CD1c-positive myeloid dendritic cell (primary cell): Measurements from ENCODE around the gene ATP2B2.

Experiments used
- DNase-seq: peaks from one replicate; pipeline ENCODE4 v3.0.0-alpha.2; 2016; ENCODE audit errors: extremely low spot score

Gene ATP2B2

DNA sequence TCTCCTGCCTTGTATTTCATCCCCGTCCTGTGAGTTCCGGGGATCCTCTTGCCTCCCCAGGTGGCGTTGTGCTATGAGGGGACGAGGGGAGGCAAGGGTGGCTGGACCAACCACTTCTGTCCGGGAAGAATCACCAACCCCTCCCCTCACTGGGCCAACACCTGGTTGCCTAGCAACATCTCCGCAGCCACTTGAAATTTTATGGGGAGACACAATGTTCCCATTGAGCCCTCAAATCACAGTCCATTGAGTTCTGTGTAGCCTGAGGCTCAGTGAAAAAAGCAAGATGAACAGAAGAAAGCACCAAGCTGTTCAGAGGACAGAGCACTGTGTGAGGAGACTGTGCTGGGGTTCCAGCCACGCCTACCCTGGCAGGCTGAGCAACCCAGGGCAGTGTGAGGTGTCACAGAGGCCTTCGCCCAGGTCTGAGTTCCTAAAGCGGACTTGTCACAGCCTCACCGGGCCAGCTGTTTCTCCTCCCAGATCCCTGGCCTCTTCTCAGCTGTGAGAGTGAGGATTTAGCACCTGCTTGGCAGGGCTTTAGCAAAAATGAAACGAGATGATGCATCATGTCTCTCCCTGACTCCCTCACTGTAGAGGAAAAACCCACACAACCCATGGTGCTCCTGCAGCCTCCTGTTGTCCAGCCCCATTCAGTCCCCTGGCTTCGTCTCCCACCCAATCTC is 76.8 kb downstream of the ATP2B2 start:
- no peak for DNase-seq

DNA sequence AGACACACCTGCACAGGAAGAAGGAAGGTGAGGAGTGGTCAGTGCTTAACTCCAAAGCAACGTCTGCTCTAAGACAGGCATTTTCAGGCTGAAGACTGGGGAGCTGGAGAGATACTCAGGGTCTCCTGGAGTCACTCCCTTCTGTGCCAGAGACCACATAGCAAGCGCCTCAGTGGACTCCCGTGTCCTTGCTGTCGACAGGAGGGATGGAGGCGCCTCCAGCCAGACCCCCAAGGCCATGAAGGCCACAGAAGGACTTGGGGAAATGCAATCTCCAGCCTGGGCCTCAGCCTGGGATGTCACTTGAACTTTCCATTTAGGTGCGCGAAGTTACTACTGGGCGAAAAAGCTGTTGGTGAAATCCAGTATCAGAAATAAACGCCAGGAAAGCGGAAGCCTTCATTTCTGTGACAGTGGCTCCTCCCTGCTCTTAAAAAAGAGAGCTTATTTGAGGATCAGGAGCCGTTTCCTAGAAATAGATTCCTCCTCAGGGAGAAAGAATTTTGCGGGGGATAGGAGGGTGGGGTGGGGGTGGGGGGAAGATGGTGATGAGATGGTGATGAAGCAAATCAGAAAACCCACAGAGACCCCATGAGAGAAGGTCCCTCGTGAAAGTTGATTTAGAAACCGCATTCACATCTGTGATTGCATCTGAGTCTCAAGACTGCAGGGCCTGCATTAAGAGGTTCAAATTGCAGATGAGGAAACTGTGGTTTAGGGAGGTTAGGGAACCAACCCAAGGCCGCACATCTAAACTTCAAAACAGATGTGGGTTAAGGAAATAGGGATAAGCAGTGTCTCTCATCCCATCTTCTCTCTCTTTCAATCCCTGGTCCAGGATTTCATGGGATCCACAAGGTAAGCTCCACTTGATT is 78.8 kb downstream of the ATP2B2 start:
- no peak for DNase-seq

DNA sequence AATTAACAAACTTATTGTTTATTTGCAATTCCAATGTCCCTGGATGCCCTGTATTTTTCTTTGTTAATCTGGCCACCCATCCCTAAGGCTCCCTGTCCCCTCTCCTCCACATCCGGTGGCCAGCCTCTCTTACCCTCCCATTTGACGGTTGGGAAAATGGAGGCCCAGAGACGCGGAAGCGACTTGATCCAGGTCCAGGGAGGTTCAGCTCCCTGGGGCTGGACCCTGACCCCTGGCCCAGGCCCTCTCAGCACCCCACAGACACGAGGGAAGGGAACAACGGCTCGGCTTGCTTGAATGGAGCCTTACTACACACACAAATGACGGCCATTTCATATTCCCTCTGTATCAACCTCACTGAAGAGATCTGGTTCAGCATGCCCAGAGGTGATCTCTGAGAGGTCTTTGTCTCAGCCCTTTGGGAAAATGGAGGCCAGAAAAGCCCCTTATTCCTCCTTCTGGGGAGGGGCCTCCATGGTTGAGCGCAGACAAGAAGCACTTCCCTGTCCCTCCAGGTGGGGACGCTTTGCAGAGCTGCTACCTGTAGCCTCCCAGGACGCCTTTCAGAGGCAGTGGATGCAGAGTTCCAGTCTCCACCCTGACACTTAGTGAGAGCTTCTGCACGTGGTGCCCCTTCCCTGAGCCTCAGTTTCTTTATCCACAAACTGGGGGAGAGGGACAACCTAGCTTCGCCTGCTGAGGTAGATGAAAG is 82.1 kb downstream of the ATP2B2 start:
- no peak for DNase-seq

DNA sequence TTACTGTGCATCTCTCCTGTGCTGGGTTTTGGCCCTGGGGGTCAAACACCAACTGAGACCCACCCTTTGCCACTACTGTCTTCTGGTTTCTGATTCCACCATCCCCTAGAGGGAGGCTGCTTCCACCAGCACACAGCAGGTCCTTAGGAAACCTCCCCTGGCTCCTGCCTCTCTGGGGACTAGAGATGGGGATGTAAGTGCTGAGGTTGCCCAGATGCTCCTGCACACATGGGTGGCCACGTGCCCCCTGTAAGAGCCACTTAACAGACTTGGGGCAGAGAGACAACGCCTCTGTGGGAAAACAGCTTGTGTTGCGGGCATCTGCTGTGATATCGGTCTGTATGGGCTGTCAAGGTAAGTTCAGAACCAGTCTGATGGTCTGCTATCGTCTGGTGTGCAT is 83.4 kb downstream of the ATP2B2 start:
- no peak for DNase-seq

DNA sequence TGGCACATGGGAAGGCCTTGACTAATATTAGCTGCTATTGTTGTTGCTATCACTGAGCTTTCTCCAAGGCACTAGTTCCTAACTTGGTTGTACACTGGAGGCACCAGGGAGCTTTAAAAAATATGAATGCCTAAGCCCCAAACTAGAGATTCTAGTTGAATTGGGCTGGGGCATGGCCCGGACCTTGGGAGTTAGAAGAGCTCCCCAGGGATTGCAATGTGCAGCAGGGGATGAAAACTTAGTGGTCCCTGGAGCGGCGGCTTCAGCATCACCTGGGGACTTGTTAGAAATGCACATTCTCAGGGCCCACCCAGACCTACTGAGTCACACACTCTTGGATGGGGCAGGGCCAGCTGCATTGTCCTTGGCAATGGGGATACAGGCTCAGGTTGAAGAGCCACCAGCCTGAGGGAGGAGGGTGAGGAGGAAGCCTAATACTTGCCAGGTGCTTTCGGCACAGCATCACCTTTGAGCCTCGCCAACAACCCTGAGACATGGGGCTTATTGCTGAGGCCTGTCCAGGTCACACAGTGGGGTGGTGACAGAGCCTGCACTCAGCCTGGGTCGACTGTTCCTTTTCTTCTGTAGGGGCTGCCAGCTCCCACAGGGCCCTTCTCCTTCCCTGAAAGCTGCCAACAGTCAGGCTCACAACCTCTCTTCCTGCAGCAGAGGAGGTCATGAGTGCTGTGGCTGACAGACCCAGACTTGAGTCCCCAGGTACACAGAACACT is 84.5 kb downstream of the ATP2B2 start:
- DNase-seq: no peak

DNA sequence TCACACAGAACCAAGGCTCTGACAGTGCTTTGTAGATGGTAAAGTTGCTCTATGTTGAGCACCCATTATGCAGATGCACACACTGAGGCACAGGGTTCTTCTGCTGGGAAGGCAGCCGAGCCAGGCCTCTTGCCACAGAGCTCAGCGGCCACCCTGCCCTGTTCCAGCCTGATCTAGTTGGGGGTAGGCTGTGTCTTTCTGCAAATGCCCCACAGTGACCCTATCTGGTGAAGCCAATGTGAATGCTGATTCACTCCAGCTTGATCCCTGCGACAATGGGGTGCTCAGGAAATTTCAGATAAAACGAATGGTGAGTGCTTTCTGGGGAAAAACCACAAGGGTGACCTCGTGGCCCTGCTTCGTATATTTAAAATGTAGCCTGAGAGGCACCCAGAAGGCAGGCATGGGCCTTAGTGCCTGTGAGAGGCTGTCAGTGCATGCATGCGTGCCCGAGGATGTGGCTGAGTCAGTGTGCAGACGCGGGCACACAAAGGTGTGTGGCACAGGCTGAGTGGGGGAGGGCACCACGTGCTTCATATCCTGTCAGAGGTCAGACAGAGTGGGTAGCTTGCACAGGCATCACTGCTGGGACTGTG is 85.7 kb downstream of the ATP2B2 start:
- no peak for DNase-seq

DNA sequence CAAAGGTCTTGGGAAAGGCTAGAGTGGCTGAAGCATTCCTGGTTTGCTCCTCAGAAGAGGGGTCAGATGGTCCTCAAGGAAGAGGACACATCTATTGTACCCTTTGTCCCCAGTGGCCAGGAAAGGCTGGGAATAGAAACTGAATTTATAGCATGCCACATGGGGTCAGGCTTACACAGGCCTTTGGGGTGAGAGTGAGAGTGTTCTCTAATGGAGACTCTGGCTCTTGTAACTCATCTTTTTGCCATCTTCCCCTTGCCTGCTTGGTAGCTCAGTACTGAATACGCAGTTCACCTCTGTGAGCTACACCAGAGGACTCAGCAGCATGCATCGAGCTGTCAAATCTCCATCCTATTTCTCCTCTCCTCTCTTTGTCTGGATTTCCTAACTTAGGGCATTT is 87.5 kb downstream of the ATP2B2 start:
- peak; percentile 3 for DNase-seq

DNA sequence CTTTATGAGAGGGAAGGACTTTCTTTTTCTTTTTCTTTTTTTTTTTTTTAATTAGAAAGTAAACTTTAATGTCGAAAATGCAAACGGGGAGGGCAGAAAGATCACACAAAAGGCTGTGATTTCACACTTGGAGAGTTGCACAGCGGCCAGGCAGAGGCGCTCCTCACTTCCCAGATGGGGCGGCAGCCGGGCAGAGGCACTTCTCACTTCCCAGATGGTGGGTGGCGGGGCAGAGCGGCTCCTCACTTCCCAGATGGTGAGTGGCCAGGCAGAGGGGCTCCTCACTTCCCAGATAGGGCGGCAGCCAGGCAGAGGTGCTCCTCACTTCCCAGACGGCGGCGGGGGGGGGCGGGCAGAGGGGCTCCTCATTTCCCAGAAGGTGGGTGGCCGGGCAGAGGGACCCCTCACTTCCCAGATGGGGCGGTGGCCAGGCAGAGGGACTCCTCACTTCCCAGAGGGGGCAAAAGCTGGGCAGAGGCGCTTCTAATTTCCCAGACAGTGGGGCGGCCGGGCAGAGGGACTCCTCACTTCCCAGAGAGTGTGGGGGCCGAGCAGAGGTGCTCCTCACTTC is 88.6 kb downstream of the ATP2B2 start:
- DNase-seq: peak; percentile 19

DNA sequence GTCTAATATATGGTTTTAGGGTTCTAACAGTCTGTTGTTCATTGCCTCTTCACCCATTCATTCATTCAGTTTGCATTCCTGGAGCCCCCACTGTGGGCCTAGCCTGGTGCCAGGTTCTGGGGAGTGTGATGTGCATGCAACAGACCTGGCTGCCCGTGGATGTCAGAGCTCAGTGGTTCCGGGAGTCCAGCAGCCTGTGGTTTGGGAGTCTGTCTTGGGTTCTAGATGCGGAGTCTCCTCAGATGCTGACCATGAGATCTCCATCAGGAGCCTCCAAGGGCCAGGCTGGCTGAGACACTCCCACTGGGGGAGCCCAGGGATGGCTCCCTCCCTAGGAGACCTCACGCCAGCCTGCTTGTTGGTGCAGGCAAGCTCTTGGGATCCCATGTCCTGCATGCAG is 92.3 kb downstream of the ATP2B2 start:
- no peak for DNase-seq

DNA sequence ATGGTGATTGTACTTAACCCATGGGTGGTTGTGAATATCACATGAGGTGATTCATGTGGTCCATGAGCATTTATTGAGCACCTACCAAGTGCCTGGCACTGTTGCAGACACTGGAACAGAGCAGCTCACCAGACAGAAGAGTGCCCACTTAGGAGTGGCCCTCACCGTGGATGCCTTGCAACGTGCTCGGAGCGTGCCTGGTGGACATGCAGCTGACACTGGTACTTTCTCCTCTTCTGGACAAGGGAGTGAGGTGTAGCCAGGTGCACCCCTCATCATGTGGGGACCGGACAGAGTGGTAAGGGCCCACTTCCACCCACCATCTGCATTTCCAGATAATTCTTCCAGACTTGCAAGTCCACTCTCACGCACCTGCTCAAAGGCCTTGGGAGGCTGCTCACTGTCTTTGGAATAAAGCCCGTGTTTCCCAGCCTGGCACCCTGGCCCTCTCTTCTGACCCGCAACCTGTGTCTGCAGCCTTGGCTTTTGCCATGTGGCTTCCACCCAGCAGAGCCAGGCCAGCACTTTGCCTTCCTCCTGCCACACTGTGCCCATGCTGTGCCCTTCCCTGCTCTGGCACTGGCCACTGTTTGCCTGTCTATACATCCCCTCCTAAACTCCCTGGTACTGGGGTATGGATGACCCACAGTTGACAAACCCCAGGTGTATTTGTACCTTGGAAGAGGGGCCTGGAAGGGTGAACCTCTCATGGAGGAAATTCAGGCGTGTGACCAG is 93.6 kb downstream of the ATP2B2 start:
- no peak for DNase-seq

DNA sequence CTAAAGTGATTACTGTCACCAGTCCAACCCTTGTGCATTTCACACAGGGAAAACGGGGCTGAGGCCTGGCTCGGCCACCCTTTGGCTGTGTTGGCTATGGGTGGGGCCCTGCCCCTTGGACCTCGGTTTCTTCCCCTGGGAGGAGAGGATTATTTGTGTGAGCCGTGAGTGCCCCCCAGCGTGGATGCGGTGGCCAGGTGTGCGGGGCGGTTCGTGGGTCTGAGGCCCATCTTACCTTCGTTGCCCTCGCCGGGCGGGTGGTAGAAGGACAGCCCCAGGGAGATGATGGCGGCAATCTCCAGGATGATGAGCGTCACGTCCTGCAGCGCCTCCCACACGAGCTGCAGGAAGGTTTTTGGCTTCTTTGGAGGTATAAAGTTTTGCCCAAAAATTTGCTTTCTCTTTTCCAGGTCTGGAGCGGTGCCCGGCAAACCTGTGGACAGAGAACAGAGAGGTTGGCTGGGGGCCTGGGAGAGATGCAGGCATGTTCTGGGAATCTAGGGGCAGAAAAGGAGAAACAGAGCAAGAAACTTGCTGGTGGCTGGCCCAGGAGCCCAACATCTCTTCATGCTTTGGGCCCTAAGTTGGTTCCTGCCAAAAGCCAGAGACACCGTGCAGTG is 94.9 kb downstream of the ATP2B2 start:
- DNase-seq: no peak

DNA sequence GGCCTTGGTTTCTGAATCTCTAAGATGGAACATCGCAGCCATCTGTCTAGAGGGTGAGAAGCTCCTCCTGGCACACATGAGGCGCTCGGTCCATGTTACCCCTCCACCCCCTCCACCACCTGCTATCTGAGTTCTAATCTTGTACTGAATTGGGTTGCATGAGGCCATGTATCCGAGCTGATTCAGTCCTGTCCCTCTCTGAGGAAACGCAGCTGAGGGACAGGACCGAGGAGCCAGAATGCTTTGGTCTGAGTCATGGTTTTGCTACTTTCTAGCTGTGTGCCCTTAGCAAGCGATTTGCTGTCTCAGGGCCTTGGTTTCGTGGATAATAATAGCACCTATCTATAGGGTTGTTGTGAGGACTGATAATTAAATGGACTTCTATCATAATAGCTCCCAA is 96.7 kb downstream of the ATP2B2 start:
- no peak for DNase-seq

DNA sequence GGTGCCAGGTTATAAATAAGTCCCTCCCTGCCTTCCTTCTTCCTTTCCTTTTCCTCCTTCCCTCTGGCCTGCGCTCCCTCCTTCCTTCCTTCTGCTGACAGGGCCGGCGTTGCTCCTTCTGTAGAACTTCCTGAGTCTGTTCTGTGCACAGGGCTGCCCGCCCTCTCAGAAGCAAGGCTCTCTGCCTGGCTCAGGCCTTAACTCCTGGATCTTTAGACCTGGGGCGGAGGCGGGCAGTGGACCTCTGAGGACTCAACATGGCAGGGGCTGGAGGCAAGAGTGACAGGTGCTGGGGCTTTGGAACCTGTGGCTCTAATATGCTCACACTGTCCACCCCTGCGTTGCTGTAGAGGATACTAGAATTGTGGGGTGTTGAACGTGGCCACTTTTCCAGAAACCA is 98.0 kb downstream of the ATP2B2 start:
- no peak for DNase-seq

DNA sequence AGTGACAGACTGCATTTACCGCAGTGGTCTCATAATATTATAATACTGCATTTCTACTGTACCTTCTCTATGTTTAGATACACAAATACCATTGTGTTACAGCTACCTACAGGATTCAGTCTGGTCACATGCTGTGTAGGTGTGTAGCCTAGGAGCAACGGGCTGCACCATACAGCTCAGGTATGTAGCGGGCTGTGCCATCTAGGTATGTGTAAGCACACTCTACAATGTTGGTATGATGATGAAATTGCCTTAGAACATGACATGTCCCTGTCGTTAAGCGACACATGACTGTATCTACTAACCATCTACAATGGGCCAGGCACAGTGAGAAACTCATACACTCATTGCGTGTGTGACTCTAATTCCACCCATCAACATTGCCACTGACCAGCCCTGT is 99.0 kb downstream of the ATP2B2 start:
- DNase-seq: no peak

DNA sequence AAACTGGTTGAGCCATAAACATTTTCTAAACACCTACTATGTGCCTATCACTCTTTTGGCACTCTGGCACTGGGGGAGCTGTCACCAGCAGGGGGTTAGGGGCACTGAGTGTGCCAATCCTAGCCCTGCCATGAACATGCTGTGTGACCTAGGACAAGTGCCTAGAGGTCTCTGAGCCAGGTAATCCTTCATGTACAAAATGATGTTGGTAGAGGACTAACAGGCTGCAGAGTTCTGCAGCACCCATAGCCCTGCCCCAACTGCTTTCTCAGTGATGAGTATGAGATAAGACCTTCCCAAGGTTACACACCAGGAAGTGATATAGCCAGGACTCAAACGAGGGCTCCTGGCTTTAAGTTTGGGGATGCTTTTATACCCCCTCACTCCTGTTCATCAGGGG is 99.6 kb downstream of the ATP2B2 start:
- DNase-seq: no peak

DNA sequence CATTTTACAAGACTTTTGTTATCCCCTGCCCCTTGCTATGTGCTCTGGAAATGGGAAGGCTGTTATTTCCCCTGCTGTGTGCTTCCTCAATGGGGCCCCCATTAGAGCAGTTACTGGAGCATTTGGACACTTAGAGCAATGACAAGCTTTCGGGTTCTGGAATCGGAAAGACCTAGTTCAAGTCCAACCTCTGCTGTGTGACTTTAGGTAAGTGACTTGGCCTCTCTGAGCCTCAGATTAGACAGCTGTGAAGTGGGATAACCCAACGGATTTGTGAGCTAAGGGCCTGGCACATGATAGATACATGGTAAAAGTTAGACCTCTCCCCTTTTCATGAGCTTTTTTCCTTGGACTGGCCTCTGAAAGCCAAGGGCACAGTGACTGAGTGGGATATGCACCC is 100.5 kb downstream of the ATP2B2 start:
- no peak for DNase-seq

DNA sequence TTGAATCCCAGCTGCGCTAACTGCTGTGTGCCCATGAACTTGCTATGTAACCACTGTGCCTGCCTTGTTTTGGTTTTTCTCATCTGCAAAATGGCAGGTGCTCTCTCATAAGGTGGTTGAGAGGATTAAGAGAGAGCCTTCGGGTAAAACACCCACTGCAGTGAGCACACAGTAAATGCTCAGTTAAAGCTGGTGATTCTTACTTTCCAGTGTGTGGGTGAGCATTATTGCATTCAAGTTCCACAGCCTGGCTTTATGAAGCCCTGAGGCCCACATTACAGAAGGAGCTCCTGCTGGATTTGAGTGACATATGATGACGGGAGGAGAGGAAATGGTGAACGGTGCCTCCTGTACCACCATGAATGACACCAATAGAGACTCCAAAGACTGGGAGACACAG is 101.0 kb downstream of the ATP2B2 start:
- no peak for DNase-seq

DNA sequence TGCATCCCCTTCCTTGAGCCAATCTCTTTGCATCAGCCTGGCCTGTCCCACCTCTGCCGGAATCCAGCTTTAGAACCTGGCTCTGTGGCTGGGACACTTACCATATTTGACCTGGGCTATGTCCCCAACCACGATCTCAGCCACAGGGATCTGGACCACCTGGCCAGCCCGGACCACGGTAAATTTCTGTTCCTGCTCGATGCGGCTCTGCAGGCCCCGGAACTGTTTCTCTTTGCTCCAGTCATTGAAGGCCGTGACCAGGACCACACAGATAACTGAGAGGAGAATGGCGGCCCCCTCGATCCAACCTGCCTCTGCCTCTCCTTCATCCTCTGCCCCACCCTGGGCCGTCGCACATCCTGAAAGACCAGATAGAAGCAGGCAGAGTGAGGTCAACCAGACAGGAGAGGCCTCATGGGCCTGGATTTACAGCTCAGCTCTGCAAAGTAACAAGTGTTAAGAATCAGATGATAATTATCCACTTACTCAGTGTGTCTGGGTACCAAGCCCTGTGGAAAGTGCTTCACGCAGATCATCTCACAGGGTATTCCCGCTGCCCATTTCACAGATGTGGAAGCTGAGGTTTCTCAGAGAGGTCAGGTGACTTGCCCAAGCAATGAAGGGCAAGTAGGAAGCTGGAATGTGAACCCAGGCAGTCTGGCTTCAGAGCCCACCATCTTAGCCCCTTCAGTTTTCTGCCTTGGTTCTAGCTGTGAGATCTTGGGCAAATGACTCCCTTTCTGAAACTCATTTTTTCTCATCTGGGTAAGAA is 103.2 kb downstream of the ATP2B2 start:
- DNase-seq: no peak

DNA sequence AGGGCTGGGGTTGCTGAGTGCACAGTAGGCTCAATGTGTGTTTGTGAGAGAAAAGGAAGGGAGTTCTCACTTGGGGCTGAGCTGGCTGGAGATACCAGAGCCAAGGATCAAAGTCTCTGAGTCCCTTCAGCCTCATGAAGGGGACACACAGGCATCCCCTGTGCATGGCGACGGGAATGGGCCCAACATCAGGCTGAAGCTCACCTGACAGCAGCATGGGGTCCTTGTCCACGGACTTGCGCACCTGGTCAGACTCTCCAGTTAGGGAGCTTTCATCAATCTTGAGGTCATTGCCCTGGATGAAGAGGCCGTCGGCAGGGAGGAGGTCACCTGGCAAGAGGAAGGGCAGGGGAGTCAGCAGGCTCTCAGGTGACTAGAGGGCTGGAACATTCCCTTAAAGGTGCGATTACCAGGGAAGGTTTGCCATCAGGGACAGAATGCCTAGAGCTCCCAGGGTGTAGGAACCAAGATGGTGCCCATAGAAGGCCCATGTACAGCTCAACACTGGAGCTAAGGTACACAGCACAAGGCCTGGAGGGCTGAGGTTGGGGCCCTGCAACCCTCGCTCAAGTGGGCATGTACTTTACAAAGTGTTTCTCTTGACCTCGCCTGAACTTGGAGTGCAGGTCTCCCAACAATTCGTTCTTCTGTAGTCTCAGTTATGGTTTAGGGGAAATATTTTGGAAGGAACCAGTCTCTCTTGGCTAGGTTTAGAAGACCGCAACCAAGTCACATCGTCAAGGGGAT is 104.5 kb downstream of the ATP2B2 start:
- DNase-seq: no peak
